HepG2 (cell line): ENCODE data around the gene GUCA1A. TPM values are rescaled to one million over a fixed set of nuclear protein-coding genes. Genes with fewer than 3 reads are reported as not detected.

Experiments
- ATAC-seq: fragments of 200-7000 bp; cut with Tn5 transposase; 3 replicates; pipeline ENCODE4 v1.9.1; 2020; ENCODE audit warnings: mild to moderate bottlenecking, moderate library complexity
- BruUV-seq: library from RNA; stranded (reverse); fragments of 400-500 nt; replicated peaks from 2 replicates; lab custom pipeline; 2021; lab: Mats Ljungman, UMichigan
- CTCF ChIA-PET: fragments of 300-600 bp; formaldehyde crosslinking; extraction: SDS; loops from one replicate; lab custom pipeline; 2021; ENCODE audit warnings: low total read pairs, inconsistent platforms, low intra/inter-chr PET ratio; lab: Yijun Ruan, JAX
- POLR2A ChIA-PET: fragments of 350-600 bp; sonication (Branson Sonifier 250); formaldehyde crosslinking; loops from one replicate; lab custom pipeline; 2020; ENCODE audit warnings: antibody characterized with exemption, inconsistent platforms; lab: Yijun Ruan, JAX
- DNase-seq: peaks from one replicate; pipeline ENCODE4 v3.0.0-alpha.2; 2015; ENCODE audit warnings: low spot score
- FAIRE-seq: peaks from 3 replicates; lab custom pipeline; 2011; peaks lifted over from hg19 to GRCh38; lab: Jason Lieb, UNC
- H2AFZ ChIP-seq: one replicate; pipeline ENCODE4 v1.6.1; 2011; ENCODE audit warnings: low read length, inconsistent platforms
- H3K27ac ChIP-seq: fragments of 300-600 bp; 3 replicates; pipeline ENCODE4 v1.8.0; 2011; ENCODE audit warnings: mixed run types, mild to moderate bottlenecking, mixed read lengths, low read length, inconsistent platforms; ENCODE audit not compliant: insufficient read depth; ENCODE audit errors: extremely low read length
- H3K27me3 ChIP-seq, 2 experiments: fragments of 200-600 bp in 1 of 2; 2 replicates in 1 of 2; 3 replicates in 1 of 2; pipeline versions ENCODE4 v1.6.0 to v1.8.0; 2011; ENCODE audit warnings: low read length in 2 of 2, mild to moderate bottlenecking in 2 of 2, moderate library complexity in 2 of 2, inconsistent platforms in 1 of 2; ENCODE audit not compliant: insufficient read depth in 2 of 2, control insufficient read depth in 1 of 2
- H3K36me3 ChIP-seq, 2 experiments: fragments of 200-600 bp in 1 of 2; replicated peaks in 1 of 2; 2 replicates in 1 of 2; 3 replicates in 1 of 2; pipeline versions ENCODE4 v1.5.1 to v1.8.0; 2011; ENCODE audit warnings: low read length in 2 of 2, inconsistent platforms in 1 of 2; ENCODE audit not compliant: insufficient read depth in 2 of 2, control insufficient read depth in 1 of 2
- H3K4me1 ChIP-seq: 2 replicates; pipeline ENCODE4 v1.5.1; 2012; ENCODE audit warnings: low read length, inconsistent platforms; ENCODE audit not compliant: insufficient read depth
- H3K4me2 ChIP-seq: 2 replicates; pipeline ENCODE4 v1.6.0; 2011; ENCODE audit warnings: low read depth, low read length, inconsistent platforms
- H3K4me3 ChIP-seq, 3 experiments: fragments of 200-600 bp in 1 of 3; sonication (generic), shearing (Covaris generic) in 1 of 3; replicated peaks in 1 of 3; 2 replicates each; pipeline ENCODE4 v1.5.1; 2011 to 2016; ENCODE audit warnings: low read length in 3 of 3, inconsistent platforms in 2 of 3, low read depth in 2 of 3, mild to moderate bottlenecking in 2 of 3, control low read depth in 1 of 3, mixed read lengths in 1 of 3; ENCODE audit not compliant: insufficient read depth in 1 of 3
- H3K79me2 ChIP-seq: one replicate; pipeline ENCODE4 v1.6.1; 2011; ENCODE audit warnings: low read length, inconsistent platforms; ENCODE audit not compliant: insufficient read depth
- H3K9ac ChIP-seq: 2 replicates; pipeline ENCODE4 v1.6.0; 2011; ENCODE audit warnings: mild to moderate bottlenecking, low read depth, low read length, inconsistent platforms; ENCODE audit not compliant: insufficient read depth
- H3K9me3 ChIP-seq: 2 replicates; pipeline ENCODE4 v1.5.1; 2012; ENCODE audit warnings: mild to moderate bottlenecking, low read length
- H4K20me1 ChIP-seq: 2 replicates; pipeline ENCODE4 v1.6.0; 2011; ENCODE audit warnings: inconsistent platforms, mild to moderate bottlenecking, low read length, moderate library complexity; ENCODE audit not compliant: insufficient read depth
- ARID5B ChIP-seq: IDR thresholded peaks from 2 replicates; pipeline ENCODE4 v1.4.0; 2020; ENCODE audit warnings: mild to moderate bottlenecking, missing genetic modification reagents
- ASH2L ChIP-seq: fragments of 300-600, 200-600 bp; sonication (generic); IDR thresholded peaks from 2 replicates; pipeline ENCODE4 v1.7.0; 2017; ENCODE audit warnings: low read depth, mild to moderate bottlenecking, moderate library complexity, mixed read lengths, low read length; ENCODE audit not compliant: insufficient read length
- CENPT ChIP-seq: sonication (generic); formaldehyde crosslinking; IDR thresholded peaks from 2 replicates; pipeline ENCODE4 v1.8.0; 2022; ENCODE audit warnings: low read depth, mild to moderate bottlenecking, moderate library complexity, missing genetic modification reagents
- CHD2 ChIP-seq: IDR thresholded peaks from 2 replicates; pipeline ENCODE4 v1.6.1; 2011; ENCODE audit warnings: low read depth, low read length, improper control_type of control experiment
- PRDM15 ChIP-seq: sonication (generic); formaldehyde crosslinking; IDR thresholded peaks from 2 replicates; pipeline ENCODE4 v1.4.0; 2020; ENCODE audit warnings: missing genetic modification reagents
- STAG1 ChIP-seq: sonication (generic); formaldehyde crosslinking; IDR thresholded peaks from 2 replicates; pipeline ENCODE4 v1.4.0; 2020; ENCODE audit warnings: missing genetic modification reagents
- ZNF44 ChIP-seq: sonication (generic); formaldehyde crosslinking; IDR thresholded peaks from 2 replicates; pipeline ENCODE4 v1.5.1; 2020; ENCODE audit warnings: mild to moderate bottlenecking, missing genetic modification reagents
- ZNF674 ChIP-seq: sonication (generic); formaldehyde crosslinking; IDR thresholded peaks from 2 replicates; pipeline ENCODE4 v1.5.0; 2020; ENCODE audit warnings: low read depth, mild to moderate bottlenecking, missing genetic modification reagents
- ZNF891 ChIP-seq: sonication (generic); formaldehyde crosslinking; IDR thresholded peaks from 2 replicates; pipeline ENCODE4 v1.5.0; 2020; ENCODE audit warnings: mild to moderate bottlenecking, missing genetic modification reagents
- WGBS: methylation state at CpG from one replicate; pipeline ENCODE4 v1.1.6; 2017; ENCODE audit warnings: low lambda C conversion rate; 5-methylcytosine and 5-hydroxymethylcytosine counted together
- in situ Hi-C: cut with HindIII; loops from 2 replicates; pipeline ENCODE4 v1.10.0; 2017; ENCODE audit warnings: low pct_unique_long_range_greater_than_20kb; ENCODE audit not compliant: extremely low pct_ligation_motif_present
- intact Hi-C: fragments of 100-400 bp; cut with micrococcal nuclease; formaldehyde crosslinking; loops from one replicate; pipeline ENCODE4 v1.10.0; 2022; ENCODE audit not compliant: unreplicated experiment
- polyA plus RNA-seq, 8 experiments: library from polyadenylated mRNA; depleted of rRNA in 3 of 8; stranded (reverse) in 7 of 8; unstranded in 1 of 8; fragments of >200 nt; fragmentation: Illumina TruSeq in 4 of 8; extraction: Trizol in 4 of 8; gene quantifications; 2 replicates each; pipeline versions ENCODE4 v1.2.1 to v1.2.3, GENCODE V29; 2011 to 2016; ENCODE audit warnings: low read depth in 4 of 8, missing spikeins in 1 of 8, mixed read lengths in 1 of 8; ENCODE audit not compliant: insufficient read depth in 1 of 8
- total RNA-seq, 5 experiments: library from RNA; depleted of rRNA; stranded (reverse); fragments of >200 nt; fragmentation: Illumina TruSeq; extraction: Trizol; gene quantifications; 2 replicates each; pipeline ENCODE4 v1.2.3, GENCODE V29; 2016; ENCODE audit warnings: low read depth in 1 of 5
- TF ChIP-seq, protein P1 (sequence below): sonication (generic); formaldehyde crosslinking; conservative IDR thresholded peaks from 2 replicates; pipeline ENCODE4 v1.8.1; 2023; ENCODE audit warnings: missing genetic modification reagents
- TF ChIP-seq, protein P2 (sequence below): sonication (generic); formaldehyde crosslinking; conservative IDR thresholded peaks from 2 replicates; pipeline ENCODE4 v1.4.0; 2020; ENCODE audit warnings: missing genetic modification reagents

GUCA1A gene
- total and polyA plus RNA-seq, 2 of the 13 experiments (the other 11 are each of a cell fraction or from before 2014, with no cell fraction given): not detected

- H3K36me3 ChIP-seq: no peaks in the 10 kb centered on the region
- 59% methylated on average over 18 of the region's 20 CpGs for WGBS
- no peak overlapping the region for H3K9ac ChIP-seq
- ChIA-PET CTCF (no interaction called here), POLR2A (interaction anchor here (1.1 kb wide), 1 partner anchor 20 kb away, joined by 3 read pairs; no protein-coding TSS in a partner anchor)
- no peak for DNase-seq
- intact Hi-C loops: no loop called here
- H3K4me3 ChIP-seq: no peak overlapping the region
- H2AFZ ChIP-seq: no peak overlapping the region
- in situ Hi-C loops: no loop called here
- no peak for FAIRE-seq
- no peaks in the 10 kb centered on the region for H3K9me3 ChIP-seq
- H4K20me1 ChIP-seq: no peaks in the 10 kb centered on the region
- peak; percentile 67 for ATAC-seq
- 0 out of 5 replicates have a peak, but pooled peaks cover 0 to 3% of the 10 kb centered on the region in 2 experiments for H3K27me3 ChIP-seq
- no peak overlapping the region for H3K27ac ChIP-seq
- BruUV-seq: no TSS peak
- 0 out of 2 replicates have a peak, but pooled peaks cover 3% of the 10 kb centered on the region for H3K4me1 ChIP-seq
- no peak overlapping the region for H3K4me2 ChIP-seq
- H3K79me2 ChIP-seq: no peaks in the 10 kb centered on the region
- TF ChIP-seq ZNF891 (CRISPR knock-in tag) (0 out of 2 replicates have a peak, but pooled peaks have one; percentile 31), CHD2 (no peak), ZNF674 (no peak), ZNF44 (no peak), ASH2L (no peak), PRDM15 (CRISPR knock-in tag) (no peak), STAG1 (peak; percentile 23; the same call in 1 of the 2 replicates), CENPT (CRISPR knock-in tag) (0 out of 2 replicates have a peak, but pooled peaks have one; percentile 21), ARID5B (CRISPR knock-in tag) (no peak)
- TF ChIP-seq, protein P1, sequence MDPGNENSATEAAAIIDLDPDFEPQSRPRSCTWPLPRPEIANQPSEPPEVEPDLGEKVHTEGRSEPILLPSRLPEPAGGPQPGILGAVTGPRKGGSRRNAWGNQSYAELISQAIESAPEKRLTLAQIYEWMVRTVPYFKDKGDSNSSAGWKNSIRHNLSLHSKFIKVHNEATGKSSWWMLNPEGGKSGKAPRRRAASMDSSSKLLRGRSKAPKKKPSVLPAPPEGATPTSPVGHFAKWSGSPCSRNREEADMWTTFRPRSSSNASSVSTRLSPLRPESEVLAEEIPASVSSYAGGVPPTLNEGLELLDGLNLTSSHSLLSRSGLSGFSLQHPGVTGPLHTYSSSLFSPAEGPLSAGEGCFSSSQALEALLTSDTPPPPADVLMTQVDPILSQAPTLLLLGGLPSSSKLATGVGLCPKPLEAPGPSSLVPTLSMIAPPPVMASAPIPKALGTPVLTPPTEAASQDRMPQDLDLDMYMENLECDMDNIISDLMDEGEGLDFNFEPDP (CRISPR knock-in tag): no peak
- TF ChIP-seq, protein P2, sequence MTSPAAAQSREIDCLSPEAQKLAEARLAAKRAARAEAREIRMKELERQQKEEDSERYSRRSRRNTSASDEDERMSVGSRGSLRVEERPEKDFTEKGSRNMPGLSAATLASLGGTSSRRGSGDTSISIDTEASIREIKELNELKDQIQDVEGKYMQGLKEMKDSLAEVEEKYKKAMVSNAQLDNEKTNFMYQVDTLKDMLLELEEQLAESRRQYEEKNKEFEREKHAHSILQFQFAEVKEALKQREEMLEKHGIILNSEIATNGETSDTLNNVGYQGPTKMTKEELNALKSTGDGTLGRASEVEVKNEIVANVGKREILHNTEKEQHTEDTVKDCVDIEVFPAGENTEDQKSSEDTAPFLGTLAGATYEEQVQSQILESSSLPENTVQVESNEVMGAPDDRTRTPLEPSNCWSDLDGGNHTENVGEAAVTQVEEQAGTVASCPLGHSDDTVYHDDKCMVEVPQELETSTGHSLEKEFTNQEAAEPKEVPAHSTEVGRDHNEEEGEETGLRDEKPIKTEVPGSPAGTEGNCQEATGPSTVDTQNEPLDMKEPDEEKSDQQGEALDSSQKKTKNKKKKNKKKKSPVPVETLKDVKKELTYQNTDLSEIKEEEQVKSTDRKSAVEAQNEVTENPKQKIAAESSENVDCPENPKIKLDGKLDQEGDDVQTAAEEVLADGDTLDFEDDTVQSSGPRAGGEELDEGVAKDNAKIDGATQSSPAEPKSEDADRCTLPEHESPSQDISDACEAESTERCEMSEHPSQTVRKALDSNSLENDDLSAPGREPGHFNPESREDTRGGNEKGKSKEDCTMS (CRISPR knock-in tag): no peak
Measured at GRCh38 chr6:42179261-42179944, 6.2 kb downstream of the GUCA1A start.
